ENCODE data around the gene MGP.

MGP gene

GRCh38 chr12:14892726-14893505 is 7.3 kb upstream of the MGP start:
- TF ChIP-seq POLR2A (IDR thresholded peaks at IDR 0.05; ENCODE audit: low read length) (no peak), GATA1 (IDR thresholded peaks at IDR 0.05; ENCODE audit: low read depth, low read length) (no peak)
- peak; percentile 3 to 18 for DNase-seq

GRCh38 chr12:14890701-14891100 is 5.0 kb upstream of the MGP start:
- DNase-seq, result no peak
- TF ChIP-seq GATA1 (IDR thresholded peaks at IDR 0.05; ENCODE audit: low read depth, low read length) (no peak), POLR2A (IDR thresholded peaks at IDR 0.05; ENCODE audit: low read length) (no peak)

GRCh38 chr12:14886271-14886670 is 617 bp upstream of the MGP start:
- no peak for DNase-seq
- TF ChIP-seq GATA1 (IDR thresholded peaks at IDR 0.05; ENCODE audit: low read depth, low read length) (no peak), POLR2A (IDR thresholded peaks at IDR 0.05; ENCODE audit: low read length) (no peak)

GRCh38 chr12:14884458-14884878 is 1.2 kb downstream of the MGP start:
- TF ChIP-seq GATA1 (IDR thresholded peaks at IDR 0.05; ENCODE audit: low read depth, low read length), result no peak
- no peak for TF ChIP-seq POLR2A (IDR thresholded peaks at IDR 0.05; ENCODE audit: low read length)
- peak; percentile 82 to 89 for DNase-seq

GRCh38 chr12:14883686-14884085 is 2.0 kb downstream of the MGP start:
- TF ChIP-seq POLR2A (IDR thresholded peaks at IDR 0.05; ENCODE audit: low read length) (no peak), GATA1 (IDR thresholded peaks at IDR 0.05; ENCODE audit: low read depth, low read length) (no peak)
- DNase-seq, result no peak

- no peak for DNase-seq
- no peak for TF ChIP-seq GATA1 (IDR thresholded peaks at IDR 0.05; ENCODE audit: low read depth, low read length)
- TF ChIP-seq POLR2A (IDR thresholded peaks at IDR 0.05; ENCODE audit: low read length), result no peak
These were observed 4.7 kb downstream of the MGP start for GRCh38 chr12:14880890-14881453.

- DNase-seq, result no peak
- TF ChIP-seq POLR2A (IDR thresholded peaks at IDR 0.05; ENCODE audit: low read length) (no peak), GATA1 (IDR thresholded peaks at IDR 0.05; ENCODE audit: low read depth, low read length) (no peak)
These were observed 6.3 kb downstream of the MGP start for GRCh38 chr12:14879222-14879933.

- TF ChIP-seq GATA1 (IDR thresholded peaks at IDR 0.05; ENCODE audit: low read depth, low read length), result no peak
- no peak for TF ChIP-seq POLR2A (IDR thresholded peaks at IDR 0.05; ENCODE audit: low read length)
- DNase-seq, result no peak
These were observed 7.2 kb downstream of the MGP start for GRCh38 chr12:14878488-14878887.

GRCh38 chr12:14876833-14877232 is 8.8 kb downstream of the MGP start:
- DNase-seq, result no peak
- TF ChIP-seq POLR2A (IDR thresholded peaks at IDR 0.05; ENCODE audit: low read length) (no peak), GATA1 (IDR thresholded peaks at IDR 0.05; ENCODE audit: low read depth, low read length) (no peak)

- DNase-seq, result no peak
- TF ChIP-seq GATA1 (IDR thresholded peaks at IDR 0.05; ENCODE audit: low read depth, low read length) (no peak), POLR2A (IDR thresholded peaks at IDR 0.05; ENCODE audit: low read length) (no peak)
These were observed 10.8 kb downstream of the MGP start for GRCh38 chr12:14874882-14875281.

- DNase-seq, result peak; percentile 8 to 14
- TF ChIP-seq GATA1 (IDR thresholded peaks at IDR 0.05; ENCODE audit: low read depth, low read length), result no peak
- TF ChIP-seq POLR2A (IDR thresholded peaks at IDR 0.05; ENCODE audit: low read length), result no peak
These were observed 12.0 kb downstream of the MGP start for GRCh38 chr12:14873440-14874185.

- TF ChIP-seq POLR2A (IDR thresholded peaks at IDR 0.05; ENCODE audit: low read length), result no peak
- no peak for TF ChIP-seq GATA1 (IDR thresholded peaks at IDR 0.05; ENCODE audit: low read depth, low read length)
- DNase-seq, result no peak
These were observed 13.8 kb downstream of the MGP start for GRCh38 chr12:14871886-14872285.

- TF ChIP-seq POLR2A (IDR thresholded peaks at IDR 0.05; ENCODE audit: low read length), result no peak
- TF ChIP-seq GATA1 (IDR thresholded peaks at IDR 0.05; ENCODE audit: low read depth, low read length), result no peak
- no peak for DNase-seq
These were observed 14.4 kb downstream of the MGP start for GRCh38 chr12:14871247-14871646.

Measured in erythroblast (primary cell).